Activated T-helper 2 cell treated with anti-CD3 and anti-CD28 coated beads, Interferon-gamma antibody, Interleukin-2, Interleukin-4, amounts not matched to agents 10 μg/mL and 5 μg/mL and 100 μg/mL, durations not matched to agents 14 hours and 24 hours and 36 hours (primary cell): ENCODE results near the gene PTPRN2. TPM values are rescaled to one million over a fixed set of nuclear protein-coding genes. Genes with fewer than 3 reads are reported as not detected.

Source experiments
- DNase-seq: peaks from one replicate; pipeline ENCODE4 v3.0.0; 2021; ENCODE audit warnings: low spot score
- H3K27ac Mint-ChIP-seq: one replicate; pipeline ENCODE4 v1.8.0; 2021; ENCODE audit warnings: mixed read lengths
- H3K27me3 Mint-ChIP-seq: one replicate; pipeline ENCODE4 v1.8.0; 2021; ENCODE audit warnings: low read depth, mixed read lengths
- H3K36me3 Mint-ChIP-seq: one replicate; pipeline ENCODE4 v1.8.0; 2021; ENCODE audit warnings: low read depth, mixed read lengths
- H3K4me1 Mint-ChIP-seq: one replicate; pipeline ENCODE4 v1.8.0; 2021; ENCODE audit warnings: low read depth, mixed read lengths
- H3K4me3 Mint-ChIP-seq: one replicate; pipeline ENCODE4 v1.8.0; 2021; ENCODE audit warnings: low read depth, mild to moderate bottlenecking, moderate library complexity, mixed read lengths
- H3K9me3 Mint-ChIP-seq: one replicate; pipeline ENCODE4 v1.8.0; 2021; ENCODE audit warnings: mixed read lengths
- intact Hi-C: fragments of 100-400 bp; cut with micrococcal nuclease; formaldehyde crosslinking; loops from one replicate; pipeline ENCODE4 v1.15.1; 2023
- total RNA-seq: library from RNA; stranded (reverse); gene quantifications from 2 replicates; pipeline ENCODE4 v1.2.3, GENCODE V29; 2022

PTPRN2 gene
- total RNA-seq, 1 donor from 2014 or later: 1.3 TPM

- Mint-ChIP-seq H3K4me1 (peaks cover 4% of the 10 kb centered on the region), H3K27me3 (no peaks in the 10 kb centered on the region), H3K27ac (no peak overlapping the region), H3K36me3 (peaks cover 17% of the 10 kb centered on the region), H3K9me3 (peaks cover 12% of the 10 kb centered on the region), H3K4me3 (no peak overlapping the region)
- intact Hi-C loops: no loop called here
- DNase-seq: no peak
Measured at GRCh38 chr7:157547611-157548010, 1040.0 kb downstream of the PTPRN2 start.

- H3K9me3 Mint-ChIP-seq: peaks cover 12% of the 10 kb centered on the region
Measured at GRCh38 chr7:157547102-157547501, 1040.5 kb downstream of the PTPRN2 start.

GRCh38 chr7:157545681-157546060 is 1042.0 kb downstream of the PTPRN2 start:
- Mint-ChIP-seq H3K36me3 (peaks cover 17% of the 10 kb centered on the region), H3K4me3 (no peak overlapping the region), H3K27me3 (no peaks in the 10 kb centered on the region), H3K4me1 (peaks cover 6% of the 10 kb centered on the region), H3K27ac (no peak overlapping the region), H3K9me3 (peaks cover 12% of the 10 kb centered on the region)
- DNase-seq: no peak
- intact Hi-C loops: no loop called here

More at GRCh38 chr7:157547102-157547501, 1040.5 kb downstream of the PTPRN2 start:
- H3K36me3 Mint-ChIP-seq: peaks cover 17% of the 10 kb centered on the region
- no peak overlapping the region for H3K27ac Mint-ChIP-seq
- peaks cover 4% of the 10 kb centered on the region for H3K4me1 Mint-ChIP-seq
- H3K27me3 Mint-ChIP-seq: no peaks in the 10 kb centered on the region
- no peak for DNase-seq
- H3K4me3 Mint-ChIP-seq: no peak overlapping the region
- intact Hi-C loops: no loop called here

GRCh38 chr7:157544980-157545680 is 1042.5 kb downstream of the PTPRN2 start:
- H3K27me3 Mint-ChIP-seq: no peaks in the 10 kb centered on the region
- no peak for DNase-seq
- peaks cover 12% of the 10 kb centered on the region for H3K9me3 Mint-ChIP-seq
- peaks cover 6% of the 10 kb centered on the region for H3K4me1 Mint-ChIP-seq
- H3K4me3 Mint-ChIP-seq: no peak overlapping the region
- peaks cover 17% of the 10 kb centered on the region for H3K36me3 Mint-ChIP-seq
- no peak overlapping the region for H3K27ac Mint-ChIP-seq
- intact Hi-C loops: no loop called here

- Mint-ChIP-seq H3K9me3 (peaks cover 12% of the 10 kb centered on the region), H3K27ac (no peak overlapping the region), H3K27me3 (no peaks in the 10 kb centered on the region), H3K4me3 (no peak overlapping the region), H3K4me1 (peaks cover 6% of the 10 kb centered on the region), H3K36me3 (peaks cover 17% of the 10 kb centered on the region)
- intact Hi-C loops: no loop called here
- DNase-seq: no peak
Measured at GRCh38 chr7:157544226-157544625, 1043.4 kb downstream of the PTPRN2 start.

GRCh38 chr7:157543791-157544190 is 1043.8 kb downstream of the PTPRN2 start:
- no peak for DNase-seq
- Mint-ChIP-seq H3K27me3 (no peaks in the 10 kb centered on the region), H3K36me3 (peaks cover 17% of the 10 kb centered on the region), H3K9me3 (peaks cover 12% of the 10 kb centered on the region), H3K4me3 (no peak overlapping the region), H3K4me1 (peaks cover 6% of the 10 kb centered on the region), H3K27ac (no peak overlapping the region)
- intact Hi-C loops: no loop called here

- Mint-ChIP-seq H3K27me3 (no peaks in the 10 kb centered on the region), H3K36me3 (peaks cover 17% of the 10 kb centered on the region), H3K9me3 (peaks cover 12% of the 10 kb centered on the region), H3K4me3 (no peak overlapping the region), H3K4me1 (peaks cover 6% of the 10 kb centered on the region), H3K27ac (no peak overlapping the region)
- intact Hi-C loops: no loop called here
- no peak for DNase-seq
Measured at GRCh38 chr7:157543276-157543675, 1044.3 kb downstream of the PTPRN2 start.

GRCh38 chr7:157542068-157543021 is 1045.3 kb downstream of the PTPRN2 start:
- Mint-ChIP-seq H3K27me3 (no peaks in the 10 kb centered on the region), H3K9me3 (peaks cover 12% of the 10 kb centered on the region), H3K4me3 (no peak overlapping the region), H3K4me1 (peaks cover 6% of the 10 kb centered on the region), H3K36me3 (peaks cover 17% of the 10 kb centered on the region), H3K27ac (no peak overlapping the region)
- DNase-seq: no peak
- intact Hi-C loops: no loop called here

- intact Hi-C loops: no loop called here
- H3K27ac Mint-ChIP-seq: no peak overlapping the region
- peaks cover 6% of the 10 kb centered on the region for H3K4me1 Mint-ChIP-seq
Measured at GRCh38 chr7:157541295-157542067, 1046.1 kb downstream of the PTPRN2 start.

GRCh38 chr7:157540606-157541294 is 1046.9 kb downstream of the PTPRN2 start:
- Mint-ChIP-seq H3K4me3 (no peak overlapping the region), H3K4me1 (peaks cover 6% of the 10 kb centered on the region), H3K27ac (no peak overlapping the region), H3K36me3 (peaks cover 10% of the 10 kb centered on the region), H3K27me3 (no peaks in the 10 kb centered on the region), H3K9me3 (peaks cover 12% of the 10 kb centered on the region)
- DNase-seq: no peak
- intact Hi-C loops: no loop called here

More at GRCh38 chr7:157541295-157542067, 1046.1 kb downstream of the PTPRN2 start:
- Mint-ChIP-seq H3K4me3 (no peak overlapping the region), H3K27me3 (no peaks in the 10 kb centered on the region), H3K36me3 (peaks cover 14% of the 10 kb centered on the region), H3K9me3 (peaks cover 12% of the 10 kb centered on the region)
- DNase-seq: no peak

- peaks cover 10% of the 10 kb centered on the region for H3K9me3 Mint-ChIP-seq
- peaks cover 6% of the 10 kb centered on the region for H3K4me1 Mint-ChIP-seq
- intact Hi-C loops: no loop called here
- H3K36me3 Mint-ChIP-seq: peaks cover 6% of the 10 kb centered on the region
- no peaks in the 10 kb centered on the region for H3K27me3 Mint-ChIP-seq
- H3K4me3 Mint-ChIP-seq: no peak overlapping the region
- H3K27ac Mint-ChIP-seq: no peak overlapping the region
- no peak for DNase-seq
Measured at GRCh38 chr7:157540020-157540419, 1047.6 kb downstream of the PTPRN2 start.

GRCh38 chr7:157539521-157539920 is 1048.1 kb downstream of the PTPRN2 start:
- Mint-ChIP-seq H3K27ac (no peak overlapping the region), H3K4me3 (no peak overlapping the region), H3K9me3 (peaks cover 5% of the 10 kb centered on the region), H3K4me1 (peaks cover 4% of the 10 kb centered on the region), H3K36me3 (peaks cover 1% of the 10 kb centered on the region), H3K27me3 (no peaks in the 10 kb centered on the region)
- no peak for DNase-seq
- intact Hi-C loops: no loop called here
